H54 (cell line): ENCODE data around the gene RBX1.
A peak's percentile ranks its signal among the peaks of the same experiment; 100 is the strongest.
"Not testable (repeated sequence)": the region's sequence is repeated elsewhere in the genome, so short reads cannot be mapped to it uniquely, and the experiment has no call there.

ENCODE experiments used
- DNase-seq: peaks from one replicate; pipeline ENCODE4 v3.0.0; 2011; ENCODE audit warnings: low spot score, mixed read lengths; ENCODE audit not compliant: insufficient read length
- FAIRE-seq: peaks from 3 replicates; lab custom pipeline; 2011; peaks lifted over from hg19 to GRCh38; lab: Jason Lieb, UNC
- POLR2A ChIP-seq: IDR thresholded peaks from 2 replicates; pipeline ENCODE4 v1.6.1; 2011; ENCODE audit warnings: low read depth, mild to moderate bottlenecking, low read length

Gene RBX1

DNA sequence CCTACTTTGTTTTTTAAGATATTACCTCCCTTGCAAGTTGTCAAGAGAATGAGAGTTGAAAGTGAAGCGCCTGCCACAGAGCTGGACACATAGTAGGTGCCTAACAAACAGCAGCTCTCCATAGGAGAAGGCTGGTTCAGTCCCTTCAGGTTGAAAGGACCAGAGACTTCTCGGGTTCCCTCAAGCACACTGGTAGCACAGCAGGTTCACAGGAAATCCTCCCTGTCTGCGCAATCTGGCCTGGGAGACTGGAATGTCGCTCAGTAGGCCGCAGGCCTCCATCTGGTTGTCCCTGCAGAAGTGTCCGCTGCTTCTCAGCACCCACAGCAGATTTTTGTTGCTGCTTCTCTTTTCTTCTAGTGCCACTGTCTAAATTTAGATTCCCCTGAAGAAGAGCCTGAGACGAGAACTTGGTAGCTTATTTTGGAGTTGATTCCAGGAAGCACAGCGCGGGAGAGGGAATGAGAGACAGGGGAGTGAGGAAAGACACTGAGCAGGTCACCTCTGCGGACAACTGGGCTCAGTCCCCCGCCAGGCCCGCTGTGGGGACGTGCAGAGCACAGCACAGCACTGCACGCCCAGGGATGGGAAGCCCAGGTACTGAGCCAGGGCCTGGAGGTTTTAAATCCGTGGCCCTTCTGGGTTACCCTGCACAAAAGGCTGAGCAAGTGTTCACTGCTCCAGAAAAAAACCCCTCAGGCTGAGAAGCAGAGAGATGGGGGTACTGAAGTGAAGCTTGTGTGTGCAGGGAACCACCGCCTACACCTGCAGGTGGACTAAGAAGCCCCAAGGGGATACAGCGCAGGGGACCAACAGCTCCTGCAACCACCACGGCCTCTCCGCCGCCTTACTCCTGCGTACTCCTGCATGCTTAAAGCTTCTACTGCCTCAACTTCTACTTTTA lies 31.6 kb downstream of the RBX1 start:
- DNase-seq, result no peak
- no peak for FAIRE-seq
- TF ChIP-seq POLR2A, result no peak

DNA sequence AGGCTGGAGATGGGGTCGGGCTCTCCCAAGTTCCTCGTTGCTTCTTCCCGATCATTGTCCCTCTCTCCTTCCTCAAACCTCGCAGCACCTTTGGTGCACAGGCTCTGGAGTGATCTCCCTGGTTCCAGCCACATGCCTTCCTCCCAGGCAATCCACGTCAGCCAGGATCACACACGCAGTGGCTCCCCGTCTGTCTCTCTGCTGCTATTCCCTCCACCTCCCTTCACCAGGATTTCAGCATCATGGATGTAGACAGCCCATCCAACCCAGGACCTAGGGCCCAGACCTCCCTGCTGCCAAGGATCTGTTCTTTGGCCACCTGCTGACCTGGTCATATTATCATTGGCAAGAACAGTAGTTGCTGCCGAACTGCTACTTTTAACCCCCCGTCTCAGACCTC lies 40.1 kb downstream of the RBX1 start:
- DNase-seq (no peak), FAIRE-seq (no peak)
- TF ChIP-seq POLR2A, result no peak

DNA sequence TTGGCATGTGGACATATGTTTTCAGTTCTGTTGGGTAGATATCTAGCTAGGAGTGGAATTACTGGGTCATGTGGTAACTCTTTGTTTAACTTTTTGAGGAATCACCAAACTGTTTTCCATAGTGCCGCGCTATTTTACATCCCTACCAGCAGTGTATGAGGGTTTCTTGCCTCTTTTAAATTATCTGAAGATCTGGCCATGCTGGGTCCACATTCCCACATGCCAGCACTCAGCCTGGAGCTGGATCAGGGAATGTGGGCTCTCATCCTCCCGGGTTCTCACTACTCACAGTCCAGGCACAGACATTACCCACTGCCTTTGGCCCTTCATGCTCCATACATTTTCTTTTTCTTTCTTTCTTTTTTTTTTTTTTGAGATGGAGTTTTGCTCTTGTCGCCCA lies 44.6 kb downstream of the RBX1 start:
- FAIRE-seq, result no peak
- no peak for TF ChIP-seq POLR2A
- no peak for DNase-seq

DNA sequence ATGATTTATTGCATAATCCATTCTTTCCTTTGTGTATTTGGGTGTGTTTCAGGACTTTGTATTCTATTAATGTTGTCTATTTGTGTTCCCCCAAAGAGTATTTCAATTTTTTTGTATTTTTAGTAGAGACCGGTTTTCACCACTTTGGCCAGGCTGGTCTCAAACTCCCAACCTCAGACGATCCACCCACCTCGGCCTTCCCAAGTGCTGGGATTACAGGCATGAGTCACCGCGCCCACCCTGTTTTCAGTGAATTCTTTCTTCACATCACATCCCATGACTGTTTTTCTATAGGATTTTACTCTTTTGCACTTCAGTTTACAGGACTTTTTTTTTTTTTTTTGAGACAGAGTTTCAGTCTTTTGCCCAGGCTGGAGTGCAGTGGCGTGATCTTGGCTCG lies 46.3 kb downstream of the RBX1 start:
- TF ChIP-seq POLR2A, result no peak
- DNase-seq, result no peak
- FAIRE-seq, result no peak

DNA sequence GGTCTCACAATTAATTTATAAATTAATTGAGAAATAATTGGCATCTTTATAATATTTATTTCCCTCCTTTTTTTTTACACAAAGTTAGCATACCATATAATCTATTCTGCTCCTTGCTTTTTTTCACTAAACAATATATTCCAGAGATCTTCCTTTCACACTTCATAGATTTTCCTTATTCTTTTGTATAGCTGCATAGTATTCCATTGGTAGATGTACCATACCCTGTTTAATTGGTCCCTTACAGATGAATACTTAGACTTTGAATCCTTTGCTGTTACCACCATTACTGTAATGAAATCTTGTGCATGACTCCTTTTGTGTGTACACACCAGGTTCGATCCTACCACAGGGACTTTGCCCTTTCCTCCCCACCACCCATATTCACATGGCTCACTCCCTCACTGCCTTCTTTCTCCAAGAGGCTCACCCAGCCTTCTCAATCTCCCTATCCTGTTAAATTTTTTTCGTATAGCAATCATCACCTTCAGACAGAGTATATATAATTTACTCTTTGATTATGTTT lies 48.9 kb downstream of the RBX1 start:
- FAIRE-seq, result no peak
- DNase-seq, result no peak
- TF ChIP-seq POLR2A, result no peak

DNA sequence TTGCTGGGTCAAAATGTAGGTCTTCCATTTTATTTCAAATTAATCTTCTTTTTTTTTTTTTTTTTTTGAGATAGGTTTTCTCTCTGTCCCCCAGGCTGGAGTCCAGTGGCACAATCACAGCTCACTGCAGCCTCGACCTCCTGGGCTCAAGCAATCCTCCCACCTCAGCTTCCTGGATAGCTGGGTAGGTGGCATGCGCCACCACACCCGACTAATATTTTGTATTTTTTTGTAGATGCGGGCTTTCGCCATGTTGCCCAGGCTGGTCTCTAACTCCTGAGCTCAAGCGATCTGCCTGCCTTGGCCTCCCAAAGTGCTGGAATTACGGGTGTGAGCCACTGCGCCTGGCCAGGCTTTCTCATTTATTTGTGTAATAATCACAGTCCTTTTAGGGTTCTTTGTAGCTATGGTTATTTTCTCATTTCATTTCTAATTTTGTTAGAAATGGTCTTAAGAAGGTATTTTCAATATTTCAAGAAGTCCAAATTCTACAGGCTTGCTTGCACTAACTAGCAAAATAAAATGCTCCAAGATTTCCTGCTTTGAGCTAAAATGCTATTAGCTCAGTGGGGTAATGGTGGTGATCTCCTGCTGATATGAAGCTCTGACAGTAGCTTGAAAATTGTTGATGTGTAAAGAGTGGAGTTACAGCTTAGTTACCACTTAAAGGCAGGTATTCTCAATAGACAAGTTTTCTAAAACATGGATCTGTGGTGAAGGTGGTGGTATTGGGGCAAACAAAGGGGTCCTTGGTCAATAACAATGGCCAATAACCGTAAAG lies 50.0 kb downstream of the RBX1 start:
- TF ChIP-seq POLR2A, result no peak
- DNase-seq (no peak), FAIRE-seq (no peak)

DNA sequence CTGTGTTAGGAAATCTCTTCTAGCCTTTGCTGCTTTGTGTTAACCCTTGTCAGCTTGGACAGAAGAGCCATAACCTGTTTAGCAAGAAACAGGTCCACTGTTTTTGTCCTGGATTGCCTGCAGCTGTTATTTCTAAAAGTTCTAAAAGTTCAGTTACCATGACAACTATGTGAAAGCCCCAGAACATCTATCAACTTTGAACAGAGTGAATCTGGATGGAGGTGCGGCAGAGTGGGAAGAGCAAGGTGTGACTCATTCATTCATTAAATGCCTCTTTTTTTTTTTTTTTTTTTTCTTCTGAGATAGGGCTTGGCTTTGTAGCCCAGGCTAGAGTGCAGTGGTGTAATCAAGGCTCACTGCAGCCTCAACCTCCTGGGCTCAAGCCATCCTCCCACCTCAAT lies 50.5 kb downstream of the RBX1 start:
- DNase-seq (peak; percentile 20), FAIRE-seq (no peak)
- no peak for TF ChIP-seq POLR2A

DNA sequence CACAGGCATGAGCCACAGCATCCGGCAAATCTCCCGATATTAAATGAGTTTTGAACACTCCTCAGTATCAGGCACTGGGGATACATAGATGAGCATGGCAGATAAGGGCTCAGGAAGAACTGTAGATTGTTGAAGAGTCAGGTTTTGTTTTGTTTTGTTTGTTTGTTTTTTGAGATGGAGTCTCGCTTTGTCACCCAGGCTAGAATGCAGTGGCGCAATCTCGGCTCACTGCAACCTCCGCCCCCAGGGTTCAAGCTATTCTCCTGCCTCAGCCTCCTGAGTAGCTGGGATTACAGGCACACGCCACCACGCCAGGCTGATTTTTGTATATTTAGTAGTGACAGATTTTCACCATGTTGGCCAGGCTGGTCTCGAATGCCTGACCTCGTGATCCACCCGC lies 51.2 kb downstream of the RBX1 start:
- not testable (repeated sequence) for FAIRE-seq, DNase-seq

DNA sequence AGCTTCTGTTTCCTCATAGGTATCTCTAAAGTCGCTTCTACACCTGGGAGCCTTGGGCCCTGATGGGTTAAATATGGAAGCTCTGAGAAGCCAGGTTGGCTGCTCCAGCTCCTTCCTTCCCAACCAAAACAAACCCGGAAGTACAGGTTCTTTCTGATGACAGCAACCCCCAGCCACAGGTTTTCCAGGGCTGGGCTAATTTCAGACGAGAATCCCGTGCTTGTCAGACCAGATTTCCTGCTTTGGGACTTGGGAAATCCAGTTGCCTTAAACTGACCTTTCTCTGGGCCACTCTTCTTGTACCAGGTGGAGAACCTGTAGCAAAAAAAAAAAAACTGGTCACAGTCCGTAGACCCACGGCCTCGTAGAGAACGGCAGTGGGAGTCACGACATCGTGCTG lies 51.9 kb downstream of the RBX1 start:
- no peak for DNase-seq
- no peak for FAIRE-seq
- TF ChIP-seq POLR2A, result no peak

DNA sequence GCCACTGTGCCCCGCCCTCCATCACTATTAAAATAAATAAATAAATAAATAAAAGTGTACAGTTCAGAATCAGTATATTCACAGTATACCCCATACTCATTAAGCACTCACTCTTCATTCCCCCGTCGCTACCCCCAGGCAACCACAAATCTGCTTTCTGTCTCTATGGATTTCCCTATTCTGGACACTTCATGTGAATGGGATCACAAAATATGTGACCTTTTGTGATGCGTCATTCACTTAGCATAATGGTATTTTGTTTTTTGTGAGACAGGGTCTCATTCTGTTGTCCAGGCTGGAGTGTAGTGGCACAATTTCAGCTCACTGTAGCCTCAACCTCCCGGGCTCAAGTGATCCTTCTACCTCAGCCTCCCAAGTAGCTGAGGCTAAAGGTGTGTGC lies 52.8 kb downstream of the RBX1 start:
- no peak for TF ChIP-seq POLR2A
- DNase-seq, result no peak
- FAIRE-seq, result no peak

DNA sequence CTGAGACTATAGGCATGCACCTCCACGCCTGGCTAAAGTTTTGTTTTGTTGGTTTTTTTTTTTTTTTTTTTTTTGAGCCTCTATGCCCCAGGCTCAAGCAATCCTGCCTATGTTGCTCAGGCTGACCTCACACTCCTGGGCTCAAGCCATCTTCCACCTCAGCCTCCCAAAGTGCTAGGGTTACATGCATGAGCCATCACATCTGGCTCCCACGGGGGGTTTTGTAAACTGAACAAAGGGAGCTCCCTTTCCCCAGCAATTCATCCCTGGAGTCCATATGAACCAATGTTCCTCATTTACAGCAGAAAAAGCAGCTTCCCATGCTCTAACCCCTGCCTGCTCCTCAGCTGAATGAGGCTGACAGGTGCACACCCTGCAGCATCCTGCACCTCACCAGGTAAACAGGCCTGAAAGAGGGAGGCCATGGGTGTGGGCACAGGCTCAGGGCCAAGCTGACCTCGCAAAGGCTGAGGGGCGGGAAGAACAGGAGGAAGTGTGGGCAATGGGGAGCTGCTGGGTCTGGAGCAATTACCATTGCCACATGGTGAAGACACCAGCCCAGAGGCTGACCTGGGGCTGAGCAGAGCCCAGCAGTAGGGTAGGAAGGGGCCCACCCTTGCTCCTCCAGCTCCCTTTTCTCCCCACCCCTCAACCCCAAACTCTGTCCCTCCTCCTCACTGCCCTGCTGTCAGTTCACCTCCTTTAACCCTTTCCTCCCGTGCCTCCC lies 58.2 kb downstream of the RBX1 start:
- no peak for DNase-seq
- no peak for TF ChIP-seq POLR2A
- no peak for FAIRE-seq

DNA sequence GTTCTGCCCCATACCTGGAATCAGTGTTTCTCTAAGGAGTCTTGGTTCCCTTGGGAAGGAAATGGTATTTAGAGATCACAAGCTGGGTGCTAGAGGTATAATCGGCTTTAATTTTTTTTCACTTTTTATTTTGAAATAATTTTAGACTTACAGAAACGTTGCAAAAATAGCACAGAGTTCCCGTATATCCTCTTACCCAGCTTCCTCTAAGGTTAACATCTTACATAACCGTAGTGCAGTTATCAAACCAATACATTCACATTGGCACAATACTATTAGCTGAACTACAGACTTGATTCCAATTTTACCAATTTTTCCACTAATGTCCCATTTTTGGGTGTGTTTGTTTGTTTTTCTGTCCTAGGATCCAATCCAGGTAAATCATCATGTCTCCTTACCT lies 63.8 kb downstream of the RBX1 start:
- no peak for DNase-seq
- FAIRE-seq, result no peak

DNA sequence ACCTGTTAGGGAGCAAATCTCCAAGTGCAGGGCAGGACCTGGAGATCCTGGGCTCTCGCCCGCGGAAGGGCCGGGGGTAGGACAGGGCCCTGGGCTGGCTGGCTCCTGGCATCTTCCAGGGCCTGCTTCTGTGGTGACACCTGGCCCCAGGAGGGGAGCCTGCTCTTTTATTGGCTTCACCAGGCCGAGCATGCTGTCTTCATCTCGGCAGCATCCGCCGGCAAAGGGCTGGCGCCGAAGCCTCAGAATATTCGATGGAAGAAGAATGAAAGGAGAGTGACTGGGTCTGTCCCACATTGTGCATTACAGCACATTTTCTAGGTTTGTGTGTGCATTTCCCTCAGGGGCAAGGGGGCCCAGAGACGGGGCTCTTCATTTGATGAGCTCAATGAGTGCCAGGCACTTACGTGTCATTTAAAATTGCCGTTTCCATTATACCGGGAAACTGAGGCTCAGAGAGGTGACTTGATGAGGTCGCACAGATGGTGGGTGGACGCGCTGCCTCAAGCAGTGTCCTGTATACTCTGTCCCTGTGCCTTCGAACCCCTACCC lies 70.0 kb downstream of the RBX1 start:
- no peak for TF ChIP-seq POLR2A
- DNase-seq, result no peak
- no peak for FAIRE-seq

More for the DNA sequence above, 63.8 kb downstream of the RBX1 start:
- TF ChIP-seq POLR2A, result no peak
